GM12865 (cell line): ENCODE data around the gene EXOSC7.

ENCODE experiments used
- DNase-seq: peaks from one replicate; pipeline ENCODE4 v3.0.0; 2010; ENCODE audit warnings: low read depth
- H3K4me3 ChIP-seq: 2 replicates; pipeline ENCODE4 v1.5.1; 2011; ENCODE audit warnings: mild to moderate bottlenecking, low read depth, low read length, control low read depth
- TF ChIP-seq, protein P1 (sequence below): IDR thresholded peaks from 2 replicates; pipeline ENCODE4 v1.5.1; 2011; ENCODE audit warnings: low read length, control low read depth, low read depth, inconsistent platforms; ENCODE audit not compliant: insufficient read depth; ENCODE audit errors: missing control alignments

The EXOSC7 gene

DNA sequence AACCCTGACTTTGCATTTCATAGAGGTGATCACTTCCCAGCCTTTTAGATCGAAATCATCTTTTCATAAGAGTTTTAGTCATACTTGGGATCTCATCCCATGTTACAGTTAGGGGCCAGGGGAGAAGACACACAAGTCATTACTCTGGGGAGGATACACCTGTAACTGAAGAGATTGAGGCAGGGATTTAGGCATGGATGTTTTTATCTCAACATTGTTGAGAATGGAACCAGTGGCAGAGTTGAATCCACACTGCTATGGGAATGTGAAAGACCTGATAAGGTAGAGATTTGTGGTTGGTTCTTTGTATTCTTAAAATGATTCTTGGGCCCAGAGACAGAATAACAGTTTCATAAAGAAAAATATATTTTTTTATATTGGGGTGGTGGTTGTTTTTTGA is 33.8 kb downstream of the EXOSC7 start:
- DNase-seq: no peak
- TF ChIP-seq, protein P1, sequence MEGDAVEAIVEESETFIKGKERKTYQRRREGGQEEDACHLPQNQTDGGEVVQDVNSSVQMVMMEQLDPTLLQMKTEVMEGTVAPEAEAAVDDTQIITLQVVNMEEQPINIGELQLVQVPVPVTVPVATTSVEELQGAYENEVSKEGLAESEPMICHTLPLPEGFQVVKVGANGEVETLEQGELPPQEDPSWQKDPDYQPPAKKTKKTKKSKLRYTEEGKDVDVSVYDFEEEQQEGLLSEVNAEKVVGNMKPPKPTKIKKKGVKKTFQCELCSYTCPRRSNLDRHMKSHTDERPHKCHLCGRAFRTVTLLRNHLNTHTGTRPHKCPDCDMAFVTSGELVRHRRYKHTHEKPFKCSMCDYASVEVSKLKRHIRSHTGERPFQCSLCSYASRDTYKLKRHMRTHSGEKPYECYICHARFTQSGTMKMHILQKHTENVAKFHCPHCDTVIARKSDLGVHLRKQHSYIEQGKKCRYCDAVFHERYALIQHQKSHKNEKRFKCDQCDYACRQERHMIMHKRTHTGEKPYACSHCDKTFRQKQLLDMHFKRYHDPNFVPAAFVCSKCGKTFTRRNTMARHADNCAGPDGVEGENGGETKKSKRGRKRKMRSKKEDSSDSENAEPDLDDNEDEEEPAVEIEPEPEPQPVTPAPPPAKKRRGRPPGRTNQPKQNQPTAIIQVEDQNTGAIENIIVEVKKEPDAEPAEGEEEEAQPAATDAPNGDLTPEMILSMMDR: no peak
- no peak overlapping the region for H3K4me3 ChIP-seq

- TF ChIP-seq, protein P1: no peak
- H3K4me3 ChIP-seq: no peak overlapping the region
- no peak for DNase-seq
These were observed 34.8 kb downstream of the EXOSC7 start for GRCh38 chr3:45010811-45011333.

- DNase-seq: no peak
These were observed 35.9 kb downstream of the EXOSC7 start for GRCh38 chr3:45011756-45012508.

GRCh38 chr3:45012577-45012976 is 36.5 kb downstream of the EXOSC7 start:
- TF ChIP-seq, protein P1: no peak
- no peak for DNase-seq
- H3K4me3 ChIP-seq: no peak overlapping the region

More at GRCh38 chr3:45011756-45012508, 35.9 kb downstream of the EXOSC7 start:
- TF ChIP-seq, protein P1: no peak
- H3K4me3 ChIP-seq: no peak overlapping the region

GRCh38 chr3:45016916-45017315 is 40.9 kb downstream of the EXOSC7 start:
- TF ChIP-seq, protein P1: no peak
- H3K4me3 ChIP-seq: no peak overlapping the region
- no peak for DNase-seq

- DNase-seq: no peak
- no peak overlapping the region for H3K4me3 ChIP-seq
- TF ChIP-seq, protein P1: no peak
These were observed 41.8 kb downstream of the EXOSC7 start for GRCh38 chr3:45017821-45018220.

- TF ChIP-seq, protein P1: no peak
- DNase-seq: no peak
- H3K4me3 ChIP-seq: no peak overlapping the region
These were observed 44.5 kb downstream of the EXOSC7 start for GRCh38 chr3:45020534-45020933.
